Peyer's patch (tissue), 4 donors: ENCODE measurements around the gene FFAR4.

Experiments
- POLR2A ChIP-seq, 2 donors: fragments of 450-650 bp; IDR thresholded peaks; one replicate each; pipeline ENCODE4 v1.5.1; 2017; ENCODE audit warnings: antibody characterized with exemption in 2 of 2, mild to moderate bottlenecking in 2 of 2, moderate library complexity in 2 of 2
- TF ChIP-seq, protein P1 (sequence below), 6 experiments: fragments of 450-650 bp in 4 of 6; fragments of 200-600 bp in 2 of 6; sonication (generic) in 1 of 6; IDR thresholded peaks; one replicate each; pipeline ENCODE4 v1.5.1; 2017 to 2019; ENCODE audit warnings: antibody characterized with exemption in 6 of 6, mild to moderate bottlenecking in 3 of 6, moderate library complexity in 1 of 6

DNA sequence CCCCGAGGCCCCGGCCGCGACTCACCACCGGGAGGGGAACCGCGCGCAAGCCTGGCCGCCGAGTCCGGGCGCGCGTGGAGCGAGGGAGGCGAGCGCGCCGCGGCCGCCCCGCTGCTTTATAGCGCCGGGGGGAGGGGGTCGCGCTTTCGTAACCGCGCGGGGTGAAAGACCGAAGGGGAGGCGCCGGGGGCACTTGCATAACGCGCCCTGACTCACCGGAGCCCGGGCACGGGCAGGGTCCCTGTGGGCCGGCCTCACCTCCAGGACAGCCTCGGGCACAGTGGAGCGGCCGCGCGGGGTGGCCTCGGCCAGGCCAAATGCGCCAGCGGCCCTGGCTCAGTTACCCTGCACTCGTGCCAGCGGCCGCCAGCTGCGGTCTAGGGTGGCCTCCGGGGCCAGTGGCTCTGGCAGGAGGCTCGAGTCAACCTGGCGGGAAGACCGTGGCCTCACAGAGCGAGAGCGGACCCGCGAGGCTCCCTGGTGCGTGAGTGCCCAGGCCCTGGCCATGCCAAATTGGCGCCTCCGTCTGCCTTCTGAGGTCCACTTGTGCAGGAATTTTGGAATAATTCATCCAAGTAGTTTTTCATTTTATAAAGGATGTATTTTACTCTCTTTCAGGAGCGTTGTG is 34.8 kb downstream of the FFAR4 start, which contains the start of gene RBP4:
- TF ChIP-seq, protein P1, sequence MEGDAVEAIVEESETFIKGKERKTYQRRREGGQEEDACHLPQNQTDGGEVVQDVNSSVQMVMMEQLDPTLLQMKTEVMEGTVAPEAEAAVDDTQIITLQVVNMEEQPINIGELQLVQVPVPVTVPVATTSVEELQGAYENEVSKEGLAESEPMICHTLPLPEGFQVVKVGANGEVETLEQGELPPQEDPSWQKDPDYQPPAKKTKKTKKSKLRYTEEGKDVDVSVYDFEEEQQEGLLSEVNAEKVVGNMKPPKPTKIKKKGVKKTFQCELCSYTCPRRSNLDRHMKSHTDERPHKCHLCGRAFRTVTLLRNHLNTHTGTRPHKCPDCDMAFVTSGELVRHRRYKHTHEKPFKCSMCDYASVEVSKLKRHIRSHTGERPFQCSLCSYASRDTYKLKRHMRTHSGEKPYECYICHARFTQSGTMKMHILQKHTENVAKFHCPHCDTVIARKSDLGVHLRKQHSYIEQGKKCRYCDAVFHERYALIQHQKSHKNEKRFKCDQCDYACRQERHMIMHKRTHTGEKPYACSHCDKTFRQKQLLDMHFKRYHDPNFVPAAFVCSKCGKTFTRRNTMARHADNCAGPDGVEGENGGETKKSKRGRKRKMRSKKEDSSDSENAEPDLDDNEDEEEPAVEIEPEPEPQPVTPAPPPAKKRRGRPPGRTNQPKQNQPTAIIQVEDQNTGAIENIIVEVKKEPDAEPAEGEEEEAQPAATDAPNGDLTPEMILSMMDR (IDR thresholded peaks at IDR 0.05): no peak
- TF ChIP-seq POLR2A (IDR thresholded peaks at IDR 0.05): no peak
